ENCODE measurements around the gene PIP4K2A.

DNA sequence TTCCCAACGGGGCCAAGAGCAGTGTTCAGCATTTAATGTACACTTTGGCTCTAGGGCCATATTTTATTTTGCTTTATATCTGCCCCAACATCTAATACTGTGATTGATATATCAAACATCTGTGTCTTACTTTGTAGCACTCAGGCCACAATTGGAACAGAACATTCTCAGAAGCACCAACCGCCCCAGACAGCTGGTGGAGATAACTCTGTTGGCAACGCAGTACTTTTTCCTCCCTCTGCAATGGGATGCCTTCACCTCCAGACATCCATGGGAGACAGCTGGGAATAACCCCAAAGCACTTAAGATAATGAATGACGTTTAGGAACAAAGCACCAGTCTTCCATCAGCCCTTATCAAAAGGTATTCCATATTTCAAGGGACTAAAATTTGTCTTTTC, 57.4 kb downstream of the PIP4K2A start:
- TF ChIP-seq, protein P1, sequence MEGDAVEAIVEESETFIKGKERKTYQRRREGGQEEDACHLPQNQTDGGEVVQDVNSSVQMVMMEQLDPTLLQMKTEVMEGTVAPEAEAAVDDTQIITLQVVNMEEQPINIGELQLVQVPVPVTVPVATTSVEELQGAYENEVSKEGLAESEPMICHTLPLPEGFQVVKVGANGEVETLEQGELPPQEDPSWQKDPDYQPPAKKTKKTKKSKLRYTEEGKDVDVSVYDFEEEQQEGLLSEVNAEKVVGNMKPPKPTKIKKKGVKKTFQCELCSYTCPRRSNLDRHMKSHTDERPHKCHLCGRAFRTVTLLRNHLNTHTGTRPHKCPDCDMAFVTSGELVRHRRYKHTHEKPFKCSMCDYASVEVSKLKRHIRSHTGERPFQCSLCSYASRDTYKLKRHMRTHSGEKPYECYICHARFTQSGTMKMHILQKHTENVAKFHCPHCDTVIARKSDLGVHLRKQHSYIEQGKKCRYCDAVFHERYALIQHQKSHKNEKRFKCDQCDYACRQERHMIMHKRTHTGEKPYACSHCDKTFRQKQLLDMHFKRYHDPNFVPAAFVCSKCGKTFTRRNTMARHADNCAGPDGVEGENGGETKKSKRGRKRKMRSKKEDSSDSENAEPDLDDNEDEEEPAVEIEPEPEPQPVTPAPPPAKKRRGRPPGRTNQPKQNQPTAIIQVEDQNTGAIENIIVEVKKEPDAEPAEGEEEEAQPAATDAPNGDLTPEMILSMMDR (IDR thresholded peaks at IDR 0.05; ENCODE audit: insufficient read depth, low read length, poor library complexity, severe bottlenecking), result no peak
- no peak for TF ChIP-seq EZH2phosphoT487 (conservative IDR thresholded peaks at IDR 0.05; ENCODE audit: low read length)
